ENCODE results near the gene LRRC8D.

Gene LRRC8D

DNA sequence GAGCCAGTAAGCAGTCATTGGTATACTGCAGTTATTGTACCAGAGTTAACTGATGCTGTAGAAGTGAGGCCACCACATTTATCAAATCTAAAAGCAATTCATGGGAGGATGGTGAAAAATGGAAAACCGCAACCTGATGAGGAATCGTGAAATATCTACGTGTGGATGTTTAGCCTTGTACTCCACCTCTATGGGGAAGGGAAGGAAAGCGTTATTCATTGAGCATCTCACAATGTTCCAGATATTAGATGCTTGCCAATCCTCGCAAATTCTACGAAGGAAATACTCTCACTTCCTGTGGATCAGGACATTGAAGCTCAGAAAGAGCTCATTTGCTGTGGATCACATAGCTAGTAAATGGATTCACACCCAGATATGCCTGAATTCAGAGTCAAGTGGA is 77.3 kb downstream of the LRRC8D start:
- no peak for DNase-seq

DNA sequence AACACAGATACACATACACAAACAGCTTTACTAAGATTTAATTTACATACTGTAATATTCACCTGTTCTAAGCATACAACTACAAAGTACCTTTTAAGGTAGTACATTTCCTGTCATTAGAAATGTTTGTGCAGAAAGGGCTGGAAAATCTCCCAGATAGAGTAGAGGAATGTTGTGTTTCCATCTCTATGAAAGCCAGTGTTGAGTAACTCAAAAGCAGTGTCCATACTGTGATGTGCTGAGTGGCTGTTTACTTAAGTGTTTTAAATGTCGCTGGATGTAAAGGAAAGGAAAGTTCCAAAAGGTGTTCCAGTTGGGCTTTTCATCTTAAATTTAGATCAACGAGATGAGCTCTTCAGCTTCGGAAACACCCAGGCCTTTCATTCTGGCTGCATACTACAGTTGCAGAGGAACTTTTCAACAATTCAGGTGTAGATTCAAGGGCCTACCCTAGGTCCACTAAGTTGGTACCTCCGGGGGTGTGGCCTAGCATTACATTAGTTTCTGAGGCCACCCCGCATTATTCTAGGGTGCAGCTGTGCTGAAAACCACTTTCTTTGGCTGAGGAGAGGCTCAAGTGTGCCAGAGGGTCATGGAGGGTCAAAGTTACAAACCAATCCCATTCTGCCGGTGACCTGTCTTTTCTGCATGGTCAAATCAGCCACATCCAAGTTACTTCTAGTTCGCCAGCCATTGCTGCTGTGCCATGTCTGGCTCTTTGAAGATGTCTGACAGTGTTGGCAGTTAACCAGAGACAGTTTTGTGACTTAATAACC is 78.1 kb downstream of the LRRC8D start:
- no peak for DNase-seq

DNA sequence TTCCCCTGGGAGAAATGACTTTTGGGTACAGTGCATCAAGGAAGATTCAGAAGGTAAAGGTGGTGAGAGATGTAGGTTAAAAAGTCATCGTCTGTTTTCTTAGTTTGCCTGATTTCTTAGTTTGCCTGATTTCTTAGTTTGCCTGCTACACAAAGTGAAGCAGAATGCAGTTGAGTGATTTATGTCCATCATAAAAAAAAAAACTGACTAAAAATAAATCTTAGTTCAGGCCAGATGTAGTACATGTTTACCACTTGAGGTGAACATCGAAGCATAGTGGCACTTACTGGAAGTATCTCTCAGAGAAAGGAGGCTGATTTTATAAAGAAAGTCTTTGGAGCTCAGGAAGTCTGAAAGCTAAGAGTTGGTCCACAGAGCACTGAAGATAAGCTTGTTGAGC is 79.5 kb downstream of the LRRC8D start:
- no peak for DNase-seq

DNA sequence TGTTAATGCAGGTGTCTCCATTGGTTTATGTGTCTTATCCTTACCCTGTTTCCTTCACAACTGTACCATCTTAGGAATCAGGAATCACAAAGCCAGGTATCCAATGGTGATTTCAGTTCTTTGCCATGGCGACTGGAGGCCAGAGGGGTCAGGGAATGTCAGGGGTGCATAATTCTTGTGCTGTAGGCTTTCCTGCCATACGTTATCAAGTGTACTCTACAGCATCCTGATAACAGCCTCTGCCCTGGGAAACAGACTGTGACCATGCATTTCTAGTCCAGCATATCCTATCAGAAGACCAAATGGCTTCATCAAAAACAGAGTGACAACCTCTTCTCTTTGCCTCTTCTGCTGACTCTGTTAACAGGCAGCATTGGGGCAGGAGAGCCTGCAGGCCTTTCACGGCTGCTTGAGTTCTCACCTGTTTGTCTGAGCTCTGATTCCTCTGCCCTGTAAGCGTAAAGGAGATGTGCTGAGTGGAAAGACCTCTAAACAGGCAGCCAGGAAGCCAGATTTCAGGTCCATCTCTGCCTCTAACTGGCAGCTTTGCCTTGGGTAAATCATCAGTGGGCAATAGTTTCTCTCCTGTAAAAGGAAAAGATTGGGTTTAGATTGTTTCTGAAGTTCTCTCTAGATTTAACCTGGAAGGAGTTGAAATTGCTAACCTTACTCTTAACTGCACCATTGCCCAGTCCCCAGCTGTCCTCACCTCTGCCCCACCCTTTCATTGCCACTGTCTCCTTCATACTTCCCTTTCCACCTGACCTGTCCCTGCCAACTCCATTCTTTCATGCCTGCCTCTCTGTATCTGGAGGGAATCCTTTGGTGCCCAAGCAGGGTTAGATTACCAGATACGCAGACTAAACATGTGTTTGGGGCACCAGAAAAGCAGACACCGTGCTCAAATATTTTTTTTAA is 80.2 kb downstream of the LRRC8D start:
- no peak for DNase-seq

DNA sequence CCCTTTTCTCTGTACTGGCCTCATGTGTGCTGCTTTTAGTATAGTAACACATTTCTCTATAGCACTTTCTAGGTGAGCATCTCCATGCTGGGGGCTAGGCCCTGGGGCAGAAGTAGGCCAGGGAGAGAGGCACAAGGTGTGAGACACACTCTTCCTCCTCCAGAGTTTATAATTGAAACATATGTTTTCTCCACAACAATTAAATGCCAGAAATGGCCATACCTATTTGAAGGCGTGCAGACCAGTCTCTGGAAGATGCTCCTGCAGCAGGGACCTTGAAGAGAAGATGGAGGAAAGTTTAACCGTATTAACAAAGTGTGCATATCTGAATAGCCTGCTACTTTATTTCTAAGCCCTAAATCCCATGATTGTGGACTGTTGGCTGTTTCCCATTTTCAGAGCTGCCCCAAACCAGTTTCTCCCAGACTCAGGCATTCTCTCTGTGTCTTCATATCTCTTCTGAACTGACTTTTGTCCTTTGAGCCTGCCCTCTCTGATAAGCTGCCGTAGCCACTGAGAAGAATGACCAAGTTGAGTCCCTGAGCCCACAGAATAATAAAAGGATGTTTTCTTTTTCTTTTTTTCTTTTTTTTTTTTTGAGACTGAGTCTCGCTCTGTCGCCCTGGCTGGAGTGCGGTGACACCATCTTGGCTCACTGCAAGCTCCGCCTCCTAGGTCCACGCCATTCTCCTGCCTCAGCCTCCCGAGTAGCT is 81.3 kb downstream of the LRRC8D start:
- DNase-seq = no peak

DNA sequence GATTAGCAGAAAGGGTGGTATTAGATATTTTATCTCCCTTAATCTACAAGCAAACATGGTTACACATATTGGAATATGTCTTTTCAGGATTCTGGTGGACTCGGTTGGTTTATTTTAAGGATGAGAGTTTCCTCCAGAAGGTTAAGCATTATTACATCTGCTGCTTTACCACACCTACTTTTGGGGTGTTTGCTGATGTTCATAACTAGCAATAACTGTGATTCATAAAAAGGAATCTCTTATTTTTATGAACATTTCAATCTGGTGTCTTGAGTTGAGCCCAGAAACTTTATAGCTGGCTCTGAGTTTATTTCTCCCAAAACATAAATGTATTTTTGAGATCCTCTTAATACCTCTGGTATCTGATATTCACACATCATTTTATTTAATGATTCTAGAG is 82.7 kb downstream of the LRRC8D start:
- DNase-seq = no peak

DNA sequence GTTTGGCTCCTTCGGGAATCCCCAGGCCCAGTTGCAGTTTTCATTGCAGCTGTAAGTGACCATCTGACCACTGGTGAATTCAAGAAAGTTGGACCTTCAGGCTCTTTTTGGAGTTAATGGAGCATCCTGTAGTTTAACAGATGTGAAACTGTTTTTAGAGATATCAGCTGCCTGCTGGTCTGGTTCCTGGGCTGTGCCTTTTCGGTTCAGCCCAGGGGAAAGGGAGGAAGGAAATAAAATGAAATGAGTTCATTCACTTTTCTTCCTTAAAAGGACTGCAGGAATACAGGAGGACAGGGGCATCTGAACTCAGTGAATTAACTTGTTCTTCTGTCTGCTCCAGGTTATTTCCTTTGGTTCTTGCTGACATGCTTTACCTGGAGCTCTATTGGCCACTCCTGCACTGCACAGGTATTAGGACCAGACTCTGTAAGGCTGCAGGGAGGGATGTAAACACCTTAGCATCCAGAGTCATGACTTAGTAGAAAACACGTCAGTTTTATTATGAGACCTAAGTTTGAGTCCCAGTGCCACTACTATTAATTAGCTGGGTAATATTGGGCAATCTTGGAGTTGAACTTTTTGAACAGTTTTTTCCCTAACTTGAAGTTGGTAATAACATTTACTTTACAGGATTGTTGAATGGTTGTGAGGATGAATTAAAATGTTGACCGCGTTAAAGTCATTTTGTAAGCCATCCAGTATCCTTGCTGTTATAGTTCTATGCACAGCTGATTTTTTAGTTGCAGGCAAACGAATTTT is 83.6 kb downstream of the LRRC8D start:
- no peak for DNase-seq

DNA sequence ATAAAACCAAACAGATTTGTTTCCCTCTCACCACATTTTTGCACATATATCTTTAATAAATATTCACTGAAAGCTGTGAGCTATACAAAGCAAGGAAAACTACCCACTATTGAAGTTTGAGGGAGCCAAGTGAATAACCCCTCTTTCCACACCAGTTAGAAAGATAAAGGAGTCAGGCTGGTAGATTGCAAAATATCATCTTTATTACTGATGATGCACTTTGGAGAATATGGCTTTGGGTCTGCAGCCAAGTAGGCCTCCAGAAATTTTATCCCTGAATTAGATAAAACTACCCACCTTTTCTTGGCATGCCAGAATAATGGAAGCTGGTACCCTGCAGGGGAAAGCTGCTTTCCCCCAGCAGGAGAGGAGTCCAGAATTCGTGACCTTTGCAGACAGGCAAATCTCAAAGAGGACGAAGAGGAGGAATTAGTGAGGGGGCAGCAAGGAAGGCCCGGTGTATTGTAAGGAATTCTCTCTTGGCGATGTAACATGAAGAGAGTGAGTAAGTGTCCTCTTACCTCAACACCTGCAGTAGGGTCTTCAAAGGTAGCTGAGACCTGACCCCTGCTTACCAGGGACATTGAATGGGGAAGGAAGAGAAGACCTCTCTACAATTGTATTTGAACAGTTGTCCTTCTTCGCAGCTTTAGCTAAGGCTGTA is 84.7 kb downstream of the LRRC8D start:
- DNase-seq = no peak

DNA sequence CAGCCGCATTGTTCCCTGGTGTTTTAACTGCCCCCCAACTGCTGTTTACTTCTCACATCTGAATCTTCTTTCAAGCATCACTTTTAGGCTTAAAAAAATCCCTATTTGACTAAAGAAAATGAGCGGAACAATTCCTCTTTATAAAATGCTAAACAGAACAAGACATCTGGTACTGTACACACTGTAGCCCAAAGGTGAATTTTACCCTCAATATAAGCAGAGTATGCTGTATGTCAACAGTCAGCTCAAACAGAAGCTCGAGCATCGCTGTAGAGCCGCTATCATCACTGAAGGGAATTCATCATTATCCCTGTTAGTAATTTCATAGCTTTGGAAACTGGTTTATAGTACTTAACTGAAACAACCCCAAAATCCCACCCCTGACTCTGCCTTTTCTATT is 85.3 kb downstream of the LRRC8D start:
- no peak for DNase-seq

DNA sequence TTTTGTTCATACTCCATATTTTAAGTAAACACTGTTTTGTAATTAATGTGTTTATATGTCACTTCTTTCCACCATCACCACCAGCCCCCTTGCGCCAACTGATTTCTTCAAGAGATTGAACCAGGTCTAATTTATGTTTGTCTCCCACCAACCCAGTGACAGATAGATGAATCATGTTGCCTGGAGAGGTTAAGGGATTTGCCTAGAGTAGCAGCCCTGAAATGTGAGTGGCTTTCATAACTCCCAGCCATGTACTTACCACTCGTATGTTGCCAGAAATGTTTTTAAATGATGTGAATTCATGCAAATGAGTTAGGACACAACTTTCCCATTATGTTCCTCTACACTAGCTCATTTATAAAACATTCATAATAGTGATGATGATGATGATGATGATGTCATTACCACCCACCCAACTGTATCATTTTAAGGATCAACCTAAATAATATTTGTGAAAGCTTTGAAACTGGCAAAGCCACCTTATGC is 86.9 kb downstream of the LRRC8D start:
- no peak for DNase-seq

DNA sequence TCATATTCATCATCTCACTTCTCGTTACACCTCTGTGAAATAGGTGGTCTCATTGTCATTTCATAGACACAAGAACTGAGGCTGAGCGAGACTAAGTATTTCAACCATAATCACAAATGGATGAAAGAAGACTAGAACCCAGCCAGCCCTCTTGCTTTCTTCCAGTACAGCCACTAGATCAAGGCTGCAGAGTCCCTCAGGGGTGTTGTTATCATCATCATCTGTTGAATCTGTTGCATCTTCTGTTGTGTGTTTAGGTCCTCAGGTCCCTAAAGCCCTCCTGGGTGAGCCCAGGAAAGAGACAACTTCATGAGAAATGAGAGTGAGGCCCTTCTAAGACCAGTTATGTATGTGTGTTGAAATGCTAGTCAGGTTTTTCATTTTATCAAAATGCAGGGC is 87.4 kb downstream of the LRRC8D start:
- no peak for DNase-seq

DNA sequence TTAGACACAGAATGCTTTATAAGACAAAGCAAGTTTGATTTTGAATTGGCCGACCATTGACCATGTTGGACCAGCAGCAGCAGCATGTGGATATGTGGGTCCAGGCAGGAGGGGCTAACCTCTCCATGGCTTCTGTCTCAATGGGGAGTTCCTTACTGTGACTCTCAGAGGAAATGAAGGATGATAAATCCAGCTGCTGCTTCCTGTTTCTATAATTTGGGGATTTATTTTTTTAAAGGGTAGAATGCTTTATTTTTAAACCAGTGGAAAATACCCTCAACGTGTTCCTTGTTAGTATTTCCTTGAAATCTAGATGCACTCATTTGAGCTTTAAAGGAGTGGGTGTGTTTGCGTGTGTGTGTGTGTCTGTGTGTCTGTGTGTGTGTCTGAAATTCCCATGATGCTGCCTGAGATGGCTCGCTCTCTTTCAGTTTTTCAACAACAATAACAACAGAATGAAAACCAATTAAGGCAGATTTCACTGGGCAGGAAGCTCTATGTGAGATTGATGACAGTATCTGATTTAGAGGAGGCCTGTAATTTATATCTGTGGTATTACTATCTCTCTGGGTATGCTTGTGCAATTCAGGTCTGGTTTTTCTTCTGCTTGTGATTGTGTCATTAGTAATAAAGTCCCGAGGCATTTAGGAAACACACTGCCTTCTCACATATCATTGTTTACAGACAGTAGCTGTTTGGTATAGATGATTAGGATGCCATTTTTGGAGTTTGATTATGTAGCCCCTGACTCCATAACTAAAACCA is 88.0 kb downstream of the LRRC8D start:
- DNase-seq = no peak

DNA sequence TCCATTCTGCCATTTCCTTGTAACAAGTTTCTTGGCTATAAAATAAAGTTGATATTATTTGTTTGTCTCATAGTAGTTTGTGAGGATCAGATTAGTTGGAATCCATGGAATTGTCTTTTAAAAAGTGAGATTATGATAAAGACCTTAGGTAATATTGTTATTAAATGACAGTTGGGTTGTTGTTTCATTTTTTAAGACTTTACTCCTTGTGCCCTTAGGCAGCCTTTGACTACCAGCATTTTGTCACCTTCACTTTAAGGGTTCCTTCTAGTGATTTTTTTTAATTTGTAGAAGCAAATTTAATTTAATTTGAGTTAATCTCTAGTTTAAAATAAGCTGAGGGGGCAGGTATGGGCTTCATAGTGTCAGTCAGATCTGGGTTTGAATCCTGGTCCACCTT is 89.4 kb downstream of the LRRC8D start:
- DNase-seq = no peak

DNA sequence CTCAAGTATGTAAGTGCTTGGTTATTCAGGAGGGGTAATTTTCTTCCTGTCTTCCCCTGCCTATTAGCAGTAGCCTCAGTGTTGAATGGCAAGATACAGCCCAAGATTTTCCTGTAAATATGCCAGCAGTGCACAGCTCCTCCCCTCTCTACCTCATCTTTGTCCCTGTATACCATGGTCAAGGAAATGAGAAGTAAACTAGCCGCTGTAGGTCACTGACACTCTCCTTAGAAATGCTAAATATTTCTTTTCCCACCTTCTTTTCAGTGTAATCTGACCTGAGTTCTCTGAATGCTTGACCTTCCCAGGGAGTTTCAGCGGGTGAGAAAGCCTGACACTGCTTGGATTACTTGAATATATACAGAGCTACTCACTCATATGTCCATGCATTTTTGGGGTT is 89.9 kb downstream of the LRRC8D start:
- DNase-seq = no peak

DNA sequence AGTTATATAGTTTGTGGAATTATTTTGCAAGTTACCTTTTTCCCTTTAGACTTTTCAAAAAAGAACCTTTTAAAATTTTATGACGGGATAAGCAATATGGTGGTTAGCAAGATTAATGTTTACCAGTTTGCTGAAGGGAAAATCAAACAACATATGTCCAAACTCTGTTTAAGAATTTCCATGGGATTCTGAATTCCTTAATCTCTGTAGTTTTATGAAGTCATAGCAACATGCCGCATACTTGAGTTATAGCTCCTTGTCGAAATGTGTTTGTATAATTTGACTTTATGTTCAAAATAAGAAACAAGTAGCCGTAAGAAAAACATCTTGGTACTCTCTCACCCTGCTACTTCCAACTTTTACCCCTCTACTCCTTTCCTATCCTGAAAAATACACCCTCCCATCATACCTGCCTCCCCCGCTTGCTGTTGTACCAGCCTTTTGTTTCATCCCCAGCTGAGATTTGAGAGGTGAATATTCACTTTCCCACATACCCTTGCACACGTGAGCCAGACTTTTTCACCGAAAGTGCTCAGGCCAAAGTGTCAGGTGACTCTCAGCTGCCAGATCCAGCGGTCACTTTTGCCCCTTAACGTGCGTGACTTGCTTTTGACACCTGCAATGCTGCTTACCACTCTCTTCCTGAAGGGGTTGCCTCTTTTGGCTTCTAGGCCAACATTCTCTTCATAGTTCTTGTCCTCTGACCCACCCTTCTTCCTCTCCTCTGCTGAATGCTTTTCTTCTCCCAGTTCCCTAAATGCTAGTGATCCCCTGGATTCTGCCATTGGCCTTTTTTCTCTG is 90.6 kb downstream of the LRRC8D start:
- DNase-seq = no peak

DNA sequence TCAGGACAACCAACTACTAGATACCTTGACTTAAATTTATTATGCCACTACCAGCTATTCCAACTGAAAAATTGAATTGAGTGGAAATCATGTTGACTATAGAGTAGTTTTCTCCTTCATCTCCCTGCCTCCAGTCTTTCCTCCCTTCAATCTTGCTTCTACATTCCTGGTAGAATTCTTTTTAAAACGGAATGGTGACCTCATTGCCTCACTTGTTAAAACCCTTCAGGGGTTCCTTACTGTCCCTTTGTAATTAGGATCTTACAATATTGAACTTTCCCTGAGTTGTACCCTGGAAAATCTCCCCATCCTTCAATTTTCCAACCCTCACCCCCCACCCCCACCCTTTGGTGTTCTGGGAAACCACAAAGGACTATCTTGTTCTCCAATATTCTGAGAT is 91.2 kb downstream of the LRRC8D start:
- no peak for DNase-seq

DNA sequence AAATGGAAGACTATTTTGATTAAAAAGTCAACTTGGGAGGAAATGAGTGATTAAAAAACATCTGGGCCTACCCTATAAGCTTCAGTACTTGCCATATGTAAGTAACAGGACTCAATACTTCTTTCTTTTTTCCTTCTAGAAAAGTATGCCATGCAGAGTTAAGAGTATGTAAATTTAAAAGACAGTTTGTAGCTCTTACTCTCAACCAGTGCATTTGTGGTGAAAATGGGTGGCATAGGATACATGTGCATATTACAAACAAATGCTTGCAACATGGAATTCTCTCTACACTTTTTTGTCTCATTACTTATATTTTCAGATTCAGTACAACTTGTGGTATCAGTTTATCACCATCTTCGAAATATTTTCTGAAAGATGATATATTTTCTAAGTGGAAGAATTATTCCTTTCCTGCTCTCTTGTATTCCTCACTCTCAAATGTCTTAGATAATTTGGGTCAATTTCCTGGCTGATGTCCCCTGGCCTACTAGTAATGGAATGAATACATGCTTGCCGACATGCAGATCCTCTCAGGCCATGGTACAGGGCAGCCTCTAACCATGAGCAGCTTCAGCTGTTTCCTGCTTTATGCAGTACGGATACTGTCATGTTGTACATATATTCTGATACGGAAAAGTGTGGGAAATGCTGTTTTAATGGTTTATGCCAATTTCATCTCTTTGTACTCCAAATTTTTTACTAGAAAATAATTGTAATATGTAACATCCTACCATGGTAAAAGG is 92.7 kb downstream of the LRRC8D start:
- DNase-seq = no peak

DNA sequence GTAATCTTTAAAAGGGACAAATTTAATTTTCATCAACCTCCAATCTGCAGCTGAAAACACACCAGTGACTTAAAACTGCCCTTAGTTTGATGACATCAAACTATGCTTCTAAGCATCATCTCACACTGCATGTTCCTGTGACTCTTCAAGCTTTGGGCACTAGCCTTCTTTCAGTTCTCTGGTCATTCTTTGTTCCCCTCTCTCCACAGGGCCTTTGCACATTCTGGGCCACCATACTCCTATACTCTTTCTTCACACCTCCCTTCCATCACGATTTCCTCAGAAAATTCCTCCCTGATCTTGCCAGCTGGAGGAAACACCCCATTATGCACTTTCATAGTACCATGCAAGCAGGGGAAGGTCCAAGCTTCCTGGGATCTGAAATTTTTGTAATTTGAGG is 96.5 kb downstream of the LRRC8D start:
- no peak for DNase-seq

DNA sequence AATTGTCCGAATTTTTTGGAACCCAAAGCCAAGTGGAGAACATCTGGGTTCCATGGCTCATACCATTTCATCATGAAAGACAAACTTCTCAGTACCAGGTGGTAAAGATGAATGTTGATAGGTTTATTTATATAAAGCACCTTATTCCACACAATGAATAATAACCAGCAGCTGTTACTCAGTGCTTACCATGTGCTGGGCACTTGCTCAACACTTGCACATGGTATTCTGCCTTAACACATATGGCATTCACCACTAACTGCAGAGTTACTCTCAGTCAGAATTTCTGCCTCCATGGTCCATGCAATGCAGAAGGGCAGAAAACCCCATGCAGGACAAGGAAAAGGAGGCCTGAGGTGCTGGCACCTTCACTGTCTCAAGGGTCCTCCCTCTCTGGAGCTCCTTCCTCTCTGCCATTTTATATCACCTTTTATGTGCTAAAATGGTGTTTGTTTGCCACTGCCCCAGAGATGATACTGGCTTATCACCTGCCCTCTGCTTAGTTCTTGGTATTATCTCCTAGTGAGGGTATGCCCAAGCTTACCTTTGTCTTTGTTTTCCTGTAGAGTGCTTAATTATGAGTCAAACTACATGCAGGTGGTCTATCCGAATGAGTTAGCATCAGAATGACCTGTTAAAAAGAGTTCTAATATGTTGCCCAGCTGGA is 97.4 kb downstream of the LRRC8D start:
- DNase-seq = no peak

Measured in NCI-H2107 (cell line).